ENCODE data around the gene METTL3.

METTL3 gene

DNA sequence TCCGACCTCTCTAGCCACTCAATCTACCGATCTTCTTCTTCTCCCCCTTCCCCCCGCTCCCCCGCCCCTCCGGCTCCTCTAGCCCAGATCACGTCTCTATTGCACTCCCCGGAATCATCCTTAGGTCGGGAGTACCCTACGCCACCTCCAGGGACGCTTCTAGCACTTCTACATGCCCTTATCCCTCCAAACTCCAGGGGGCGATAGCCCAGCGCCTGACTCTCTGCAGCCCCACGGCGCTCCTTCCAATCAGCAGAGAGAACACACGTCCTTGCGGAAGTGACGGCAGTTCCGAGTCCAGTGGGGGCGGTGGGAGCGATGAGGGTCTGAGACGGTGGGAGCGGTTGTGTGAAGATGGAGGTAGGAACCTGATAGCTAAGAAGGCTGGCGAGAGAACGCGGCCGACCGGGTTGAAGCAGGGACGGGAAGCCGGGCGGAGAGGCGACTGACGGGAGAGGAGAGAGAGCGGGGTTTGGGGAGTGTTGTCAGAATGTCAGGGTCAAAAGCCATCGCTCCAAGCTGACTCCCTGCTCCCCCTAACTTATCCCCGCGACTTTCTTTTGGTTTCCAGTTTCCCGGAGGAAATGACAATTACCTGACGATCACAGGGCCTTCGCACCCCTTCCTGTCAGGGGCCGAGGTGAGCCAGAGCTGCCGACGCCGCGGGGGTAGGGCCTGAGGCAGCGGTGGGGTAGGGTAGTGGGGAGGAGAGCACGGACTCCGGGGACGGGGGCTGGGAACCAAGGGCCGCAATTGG is 34.0 kb downstream of the METTL3 start, which contains the start of the genes RAB2B and TOX4:
Gene RAB2B (minus strand): TSS at position 35 of the 757 bp plus-strand sequence. CDS start 87 bp downstream, outside the sequence.
Gene TOX4 (plus strand): TSS at position 271 of the 757 bp plus-strand sequence. CDS start 84 bp downstream, at position 355.
- H3K4me3 ChIP-seq (replicated peaks in 1 of 2; ENCODE audit: low read depth in 2 of 2, low read length in 2 of 2), result peak within 1 kb of the TSS; percentile 95 to 96
- peak; percentile 99 for DNase-seq (ENCODE audit: low read depth in 2 of 2)
- TF ChIP-seq, protein P1, sequence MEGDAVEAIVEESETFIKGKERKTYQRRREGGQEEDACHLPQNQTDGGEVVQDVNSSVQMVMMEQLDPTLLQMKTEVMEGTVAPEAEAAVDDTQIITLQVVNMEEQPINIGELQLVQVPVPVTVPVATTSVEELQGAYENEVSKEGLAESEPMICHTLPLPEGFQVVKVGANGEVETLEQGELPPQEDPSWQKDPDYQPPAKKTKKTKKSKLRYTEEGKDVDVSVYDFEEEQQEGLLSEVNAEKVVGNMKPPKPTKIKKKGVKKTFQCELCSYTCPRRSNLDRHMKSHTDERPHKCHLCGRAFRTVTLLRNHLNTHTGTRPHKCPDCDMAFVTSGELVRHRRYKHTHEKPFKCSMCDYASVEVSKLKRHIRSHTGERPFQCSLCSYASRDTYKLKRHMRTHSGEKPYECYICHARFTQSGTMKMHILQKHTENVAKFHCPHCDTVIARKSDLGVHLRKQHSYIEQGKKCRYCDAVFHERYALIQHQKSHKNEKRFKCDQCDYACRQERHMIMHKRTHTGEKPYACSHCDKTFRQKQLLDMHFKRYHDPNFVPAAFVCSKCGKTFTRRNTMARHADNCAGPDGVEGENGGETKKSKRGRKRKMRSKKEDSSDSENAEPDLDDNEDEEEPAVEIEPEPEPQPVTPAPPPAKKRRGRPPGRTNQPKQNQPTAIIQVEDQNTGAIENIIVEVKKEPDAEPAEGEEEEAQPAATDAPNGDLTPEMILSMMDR (IDR thresholded peaks at IDR 0.05; ENCODE audit: low read depth, low read length), result peak; percentile 100

- DNase-seq (ENCODE audit: low read depth in 2 of 2), result peak in 1 of 2 donors; percentile 77
These were observed 34.6 kb downstream of the METTL3 start for GRCh38 chr14:21476523-21476924.

GRCh38 chr14:21475767-21476522 is 35.2 kb downstream of the METTL3 start:
- TF ChIP-seq, protein P1 (IDR thresholded peaks at IDR 0.05; ENCODE audit: low read depth, low read length), result no peak
- no peak for DNase-seq (ENCODE audit: low read depth in 2 of 2)
- H3K4me3 ChIP-seq (replicated peaks in 1 of 2; ENCODE audit: low read depth in 2 of 2, low read length in 2 of 2), result peak overlapping the region; percentile 60 to 96

More at GRCh38 chr14:21476523-21476924, 34.6 kb downstream of the METTL3 start:
- H3K4me3 ChIP-seq (replicated peaks in 1 of 2; ENCODE audit: low read depth in 2 of 2, low read length in 2 of 2), result peak overlapping the region; percentile 60 to 96
- TF ChIP-seq, protein P1 (IDR thresholded peaks at IDR 0.05; ENCODE audit: low read depth, low read length), result no peak

DNA sequence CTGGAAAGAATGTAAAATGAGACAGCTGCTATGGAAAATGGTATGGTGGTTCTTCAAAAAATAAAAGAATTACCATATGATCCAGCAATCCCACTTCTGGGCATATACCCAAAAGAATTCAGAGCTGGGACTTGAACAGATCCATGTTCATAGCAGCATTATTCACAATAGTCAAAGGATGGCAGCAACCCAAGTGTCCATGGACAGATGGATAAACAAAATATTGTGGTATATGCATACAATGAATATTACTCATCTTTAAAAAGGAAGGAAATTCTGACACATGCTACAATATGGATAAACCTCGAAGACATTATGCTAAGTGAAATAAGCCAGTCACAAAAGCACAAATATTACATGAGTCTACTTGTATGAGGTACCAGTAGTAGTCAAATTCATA is 43.5 kb downstream of the METTL3 start:
- peak; percentile 90 to 96 for DNase-seq (ENCODE audit: low read depth in 2 of 2)
- TF ChIP-seq, protein P1 (IDR thresholded peaks at IDR 0.05; ENCODE audit: low read depth, low read length), result no peak
- H3K4me3 ChIP-seq (replicated peaks in 1 of 2; ENCODE audit: low read depth in 2 of 2, low read length in 2 of 2), result no peak overlapping the region

DNA sequence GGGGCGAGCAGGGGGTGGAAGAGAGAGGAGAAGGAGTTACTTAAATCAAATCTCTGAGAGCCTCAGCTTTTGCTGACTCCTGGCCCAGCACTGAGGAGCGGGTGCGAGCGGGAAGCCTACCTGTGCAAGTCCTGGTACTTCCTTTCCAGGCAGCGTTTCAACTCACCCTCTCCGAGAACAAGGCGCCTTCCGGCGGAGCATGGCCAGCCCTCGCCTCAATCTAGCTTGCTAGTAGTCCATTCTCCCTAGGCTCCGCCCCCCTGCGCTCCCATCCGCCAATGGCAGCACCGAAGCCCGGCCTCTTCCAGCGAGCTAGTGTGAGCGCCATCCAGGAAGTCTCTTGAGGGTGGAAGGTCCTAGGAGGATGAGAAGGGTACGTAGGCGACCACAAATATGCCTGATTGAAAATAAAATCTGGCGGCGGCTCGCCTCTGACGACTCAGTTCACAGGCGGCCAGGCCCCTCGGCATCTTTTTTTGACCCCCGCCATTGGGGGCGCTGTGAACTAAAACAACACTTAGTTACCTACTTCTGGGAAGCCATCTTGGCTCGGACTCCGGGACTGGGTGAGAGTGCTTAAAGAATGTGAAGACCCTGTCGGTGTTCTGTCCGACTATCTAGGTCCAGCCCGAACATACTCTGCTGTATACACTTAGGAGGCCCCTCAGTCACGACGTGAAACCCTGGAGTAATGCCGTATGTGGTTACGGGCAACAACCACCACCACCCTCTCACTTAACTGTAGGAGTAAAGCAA is 55.0 kb downstream of the METTL3 start, which contains the start of gene CHD8:
Gene CHD8 (minus strand): TSS at position 212 of the 756 bp plus-strand sequence. CDS start 24,480 bp downstream, outside the sequence.
- H3K4me3 ChIP-seq (replicated peaks in 1 of 2; ENCODE audit: low read depth in 2 of 2, low read length in 2 of 2), result peak within 1 kb of the TSS; percentile 82 to 91
- TF ChIP-seq, protein P1 (IDR thresholded peaks at IDR 0.05; ENCODE audit: low read depth, low read length), result peak; percentile 51
- peak; percentile 100 for DNase-seq (ENCODE audit: low read depth in 2 of 2)

DNA sequence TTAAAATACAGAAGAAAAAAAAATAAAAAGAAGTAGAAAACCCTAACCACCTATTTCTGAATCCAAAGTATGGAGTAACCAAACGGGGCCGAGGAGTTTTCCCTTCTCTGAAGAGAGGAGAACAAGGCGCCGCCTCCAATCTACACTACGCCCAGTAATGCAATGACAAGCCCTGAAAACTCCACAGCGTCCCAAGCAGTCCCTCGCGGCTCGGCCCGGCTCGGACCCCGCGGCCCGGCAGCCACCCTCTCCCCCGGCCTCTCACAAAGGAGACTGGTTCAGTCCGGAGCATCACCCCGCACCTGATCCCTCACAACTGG is 55.6 kb downstream of the METTL3 start:
- peak overlapping the region; percentile 82 to 91 for H3K4me3 ChIP-seq (replicated peaks in 1 of 2; ENCODE audit: low read depth in 2 of 2, low read length in 2 of 2)
- TF ChIP-seq, protein P1 (IDR thresholded peaks at IDR 0.05; ENCODE audit: low read depth, low read length), result no peak
- peak in 1 of 2 donors; percentile 31 for DNase-seq (ENCODE audit: low read depth in 2 of 2)

All from cardiac fibroblast (primary cell).